KG1 (cell line): Measurements from ENCODE around the gene KCTD21.

Source experiments
- DNase-seq: peaks from one replicate; lab custom pipeline; 2025; lab: John Stamatoyannopoulos, UW

The KCTD21 gene

GRCh38 chr11:78139422-78140391 lies 48.7 kb downstream of the KCTD21 start, which contains the start of gene ALG8:
TSS of gene ALG8 (minus strand) at chr11:78139626. CDS start at chr11:78139588, 38 bp downstream.
- peak; percentile 95 for DNase-seq

GRCh38 chr11:78138694-78139421 lies 49.6 kb downstream of the KCTD21 start:
- peak; percentile 58 for DNase-seq

- DNase-seq, result no peak
Measured at GRCh38 chr11:78138291-78138690, 50.1 kb downstream of the KCTD21 start.

GRCh38 chr11:78132475-78132874 lies 56.0 kb downstream of the KCTD21 start:
- no peak for DNase-seq

GRCh38 chr11:78131956-78132355 lies 56.5 kb downstream of the KCTD21 start:
- no peak for DNase-seq

- no peak for DNase-seq
Measured at GRCh38 chr11:78127403-78127802, 61.0 kb downstream of the KCTD21 start.
